ENCODE measurements around the gene FSIP1.

- TF ChIP-seq, protein P1, sequence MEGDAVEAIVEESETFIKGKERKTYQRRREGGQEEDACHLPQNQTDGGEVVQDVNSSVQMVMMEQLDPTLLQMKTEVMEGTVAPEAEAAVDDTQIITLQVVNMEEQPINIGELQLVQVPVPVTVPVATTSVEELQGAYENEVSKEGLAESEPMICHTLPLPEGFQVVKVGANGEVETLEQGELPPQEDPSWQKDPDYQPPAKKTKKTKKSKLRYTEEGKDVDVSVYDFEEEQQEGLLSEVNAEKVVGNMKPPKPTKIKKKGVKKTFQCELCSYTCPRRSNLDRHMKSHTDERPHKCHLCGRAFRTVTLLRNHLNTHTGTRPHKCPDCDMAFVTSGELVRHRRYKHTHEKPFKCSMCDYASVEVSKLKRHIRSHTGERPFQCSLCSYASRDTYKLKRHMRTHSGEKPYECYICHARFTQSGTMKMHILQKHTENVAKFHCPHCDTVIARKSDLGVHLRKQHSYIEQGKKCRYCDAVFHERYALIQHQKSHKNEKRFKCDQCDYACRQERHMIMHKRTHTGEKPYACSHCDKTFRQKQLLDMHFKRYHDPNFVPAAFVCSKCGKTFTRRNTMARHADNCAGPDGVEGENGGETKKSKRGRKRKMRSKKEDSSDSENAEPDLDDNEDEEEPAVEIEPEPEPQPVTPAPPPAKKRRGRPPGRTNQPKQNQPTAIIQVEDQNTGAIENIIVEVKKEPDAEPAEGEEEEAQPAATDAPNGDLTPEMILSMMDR (IDR thresholded peaks at IDR 0.05), result no peak
- no peak for TF ChIP-seq POLR2A (IDR thresholded peaks at IDR 0.05)
These were observed 118.9 kb downstream of the FSIP1 start for GRCh38 chr15:39663704-39664250.

Measured in lower leg skin (tissue), 3 donors.